ENCODE data around the gene ZFAND3.
A peak's percentile ranks its signal among the peaks of the same experiment; 100 is the strongest.

Gene ZFAND3

GRCh38 chr6:38064431-38064830 lies 244.9 kb downstream of the ZFAND3 start:
- no peak for DNase-seq (ENCODE audit: low read depth)
- no peak overlapping the region for H3K4me3 ChIP-seq (ENCODE audit: low read length)
- no peak for TF ChIP-seq CTCF (conservative IDR thresholded peaks at IDR 0.05; ENCODE audit: low read depth, low read length)

GRCh38 chr6:38065734-38066305 lies 246.3 kb downstream of the ZFAND3 start:
- no peak for DNase-seq (ENCODE audit: low read depth)
- no peak overlapping the region for H3K4me3 ChIP-seq (ENCODE audit: low read length)
- no peak for TF ChIP-seq CTCF (conservative IDR thresholded peaks at IDR 0.05; ENCODE audit: low read depth, low read length)

GRCh38 chr6:38067263-38067980 lies 247.9 kb downstream of the ZFAND3 start:
- no peak overlapping the region for H3K4me3 ChIP-seq (ENCODE audit: low read length)
- no peak for DNase-seq (ENCODE audit: low read depth)
- no peak for TF ChIP-seq CTCF (conservative IDR thresholded peaks at IDR 0.05; ENCODE audit: low read depth, low read length)

GRCh38 chr6:38068854-38069590 lies 249.5 kb downstream of the ZFAND3 start:
- peak; percentile 23 for TF ChIP-seq CTCF (conservative IDR thresholded peaks at IDR 0.05; ENCODE audit: low read depth, low read length)
- no peak for DNase-seq (ENCODE audit: low read depth)
- H3K4me3 ChIP-seq (ENCODE audit: low read length) = no peak overlapping the region

- H3K4me3 ChIP-seq (ENCODE audit: low read length) = no peak overlapping the region
- no peak for DNase-seq (ENCODE audit: low read depth)
- no peak for TF ChIP-seq CTCF (conservative IDR thresholded peaks at IDR 0.05; ENCODE audit: low read depth, low read length)
Measured at GRCh38 chr6:38077488-38078030, 258.0 kb downstream of the ZFAND3 start.

- no peak for TF ChIP-seq CTCF (conservative IDR thresholded peaks at IDR 0.05; ENCODE audit: low read depth, low read length)
- no peak for DNase-seq (ENCODE audit: low read depth)
- H3K4me3 ChIP-seq (ENCODE audit: low read length) = no peak overlapping the region
Measured at GRCh38 chr6:38078671-38079070, 259.1 kb downstream of the ZFAND3 start.

All from retinal pigment epithelial cell (primary cell).